CD4-positive, alpha-beta T cell treated with Interleukin-6 for 4 hours (primary cell): ENCODE results near the gene RER1.

ENCODE experiments used
- DNase-seq: peaks from one replicate; pipeline ENCODE4 v3.0.0-alpha.2; 2020; ENCODE audit warnings: mixed read lengths

Gene RER1

DNA sequence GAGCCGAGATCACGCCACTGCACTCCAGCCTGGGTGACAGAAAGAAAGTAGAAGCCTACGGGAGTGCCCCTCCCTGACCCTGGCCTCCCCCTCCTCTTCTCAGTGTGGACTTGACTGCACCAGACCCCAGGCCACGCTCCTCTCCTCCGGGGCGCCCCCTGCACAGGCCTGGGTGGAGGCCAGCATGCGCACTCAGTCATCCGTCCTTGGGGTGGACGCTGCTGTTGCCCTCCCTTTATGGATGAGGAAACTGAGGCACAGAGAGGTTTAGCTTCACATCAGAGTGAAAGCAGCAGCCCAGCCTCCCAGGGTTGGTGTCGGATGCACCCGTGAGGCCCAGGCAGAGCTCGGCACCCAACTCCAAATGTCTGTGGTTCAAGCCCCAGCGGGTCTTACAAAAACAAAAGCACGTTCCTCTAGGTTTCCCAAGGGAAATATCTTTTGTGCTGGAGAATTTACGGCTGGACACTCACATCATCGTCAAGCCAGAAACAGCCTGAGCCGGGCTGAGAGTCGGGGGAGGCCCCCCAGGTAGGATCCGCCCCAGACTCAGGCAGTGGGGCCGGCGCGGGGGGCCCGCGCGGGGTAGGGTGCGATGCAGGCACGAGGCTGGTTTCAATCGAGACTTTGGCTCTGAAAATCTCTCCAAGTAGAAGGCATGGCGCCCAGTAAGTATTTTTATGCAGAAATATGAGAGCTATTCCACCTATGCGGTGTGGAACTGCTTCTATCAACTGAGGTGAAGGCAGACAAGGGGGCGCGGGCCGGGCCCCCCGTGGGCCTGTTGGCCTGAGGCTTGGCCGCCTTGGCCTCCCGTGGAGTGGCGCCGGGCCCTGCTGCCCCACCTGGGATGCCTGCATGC, 36.9 kb upstream of the RER1 start:
- DNase-seq: no peak

- DNase-seq: no peak
Measured at GRCh38 chr1:2355373-2356261, 36.0 kb upstream of the RER1 start.

GRCh38 chr1:2356401-2356800, 35.2 kb upstream of the RER1 start:
- no peak for DNase-seq

DNA sequence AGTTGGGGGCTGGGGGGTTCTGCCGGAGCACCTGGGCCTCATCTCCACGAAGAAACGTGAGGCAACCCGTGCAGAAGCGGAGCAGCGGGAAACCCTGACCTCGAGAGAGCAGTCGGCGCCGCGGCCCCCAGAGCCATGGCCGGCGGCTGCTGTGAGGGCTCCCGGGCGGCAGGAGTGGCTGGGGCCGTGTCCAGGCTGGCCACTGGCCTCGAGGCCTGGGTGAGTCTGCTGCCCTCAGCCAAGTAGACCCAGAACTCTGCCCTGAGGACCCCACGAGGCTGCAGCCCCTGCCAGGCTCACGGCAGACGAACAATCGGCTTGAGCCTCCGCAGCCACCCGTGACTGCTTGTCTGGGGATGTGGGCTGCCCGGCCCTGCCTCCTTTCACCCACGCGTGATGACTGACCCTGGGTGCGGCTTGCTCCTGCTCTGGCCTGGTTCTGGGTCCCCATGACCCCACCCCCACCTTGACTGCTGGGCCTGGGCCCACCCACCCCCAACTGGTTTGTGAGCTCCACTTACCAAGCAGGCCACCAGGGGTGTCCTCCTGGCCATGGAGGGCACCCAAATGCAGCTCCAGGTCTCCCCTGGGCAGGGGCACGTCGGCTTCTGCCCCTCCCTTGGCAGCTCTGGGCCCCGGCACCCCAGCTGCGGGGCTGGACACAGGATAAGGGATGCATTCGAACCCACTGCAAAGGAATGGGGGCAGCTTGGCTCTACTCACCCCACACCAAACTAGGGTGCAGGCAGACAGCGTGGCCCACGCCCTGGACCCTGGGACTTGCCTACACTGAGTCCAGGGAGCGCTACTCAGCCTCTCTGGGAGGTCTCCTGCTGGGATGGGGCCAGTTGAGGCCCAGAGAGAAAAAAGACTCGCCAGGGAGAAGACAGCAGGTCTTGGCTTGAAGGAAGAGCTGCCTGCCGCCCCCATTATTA, 34.5 kb upstream of the RER1 start:
- no peak for DNase-seq

GRCh38 chr1:2358072-2358471, 33.6 kb upstream of the RER1 start:
- DNase-seq: no peak

DNA sequence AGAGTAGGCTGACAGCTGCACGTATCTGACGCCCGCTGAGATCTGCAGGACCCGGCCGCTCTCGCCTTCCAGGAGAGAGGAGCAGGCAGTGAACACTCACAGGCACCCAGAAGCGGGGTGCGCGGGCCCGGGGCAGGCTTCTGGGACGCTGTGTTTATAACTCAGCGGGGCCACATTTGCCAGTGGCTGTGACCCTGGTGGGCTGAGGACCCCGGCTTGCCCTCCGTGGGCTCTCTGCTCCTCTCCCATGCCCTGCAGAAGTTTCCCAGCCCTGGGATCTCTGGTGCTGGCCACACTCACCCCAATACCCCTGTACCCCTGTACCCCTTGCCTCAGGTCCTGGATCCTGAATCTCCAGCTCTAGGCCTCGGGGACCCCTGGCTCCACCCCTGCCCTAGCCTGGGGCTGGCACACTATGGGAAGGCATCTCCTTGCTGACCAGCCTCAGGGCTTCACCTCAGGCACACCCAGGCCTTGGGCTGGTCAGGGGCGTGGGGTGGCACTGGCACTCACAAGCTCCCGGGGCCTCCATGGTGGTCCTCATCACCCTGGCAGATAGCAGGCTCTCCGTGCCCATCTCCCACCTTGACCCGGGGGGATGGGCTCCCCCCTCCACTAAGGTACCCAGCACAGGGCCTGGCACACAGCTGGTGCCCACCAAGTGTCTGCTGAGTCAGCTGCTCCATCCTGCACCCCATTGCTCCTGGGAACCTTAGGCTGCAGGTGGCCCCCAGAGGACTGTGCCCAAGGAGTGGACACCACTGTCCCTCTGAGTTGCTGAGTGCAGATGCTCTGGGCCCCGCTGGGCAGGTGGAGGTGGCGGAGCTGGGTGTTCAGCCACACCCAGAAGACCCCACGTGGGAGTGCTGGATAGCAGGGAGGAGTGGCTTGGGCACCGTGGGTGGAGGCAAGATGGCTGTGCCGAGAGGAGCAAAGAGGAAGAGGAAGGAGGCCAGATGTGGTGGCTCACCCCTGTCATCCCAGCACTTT, 32.7 kb upstream of the RER1 start:
- no peak for DNase-seq

DNA sequence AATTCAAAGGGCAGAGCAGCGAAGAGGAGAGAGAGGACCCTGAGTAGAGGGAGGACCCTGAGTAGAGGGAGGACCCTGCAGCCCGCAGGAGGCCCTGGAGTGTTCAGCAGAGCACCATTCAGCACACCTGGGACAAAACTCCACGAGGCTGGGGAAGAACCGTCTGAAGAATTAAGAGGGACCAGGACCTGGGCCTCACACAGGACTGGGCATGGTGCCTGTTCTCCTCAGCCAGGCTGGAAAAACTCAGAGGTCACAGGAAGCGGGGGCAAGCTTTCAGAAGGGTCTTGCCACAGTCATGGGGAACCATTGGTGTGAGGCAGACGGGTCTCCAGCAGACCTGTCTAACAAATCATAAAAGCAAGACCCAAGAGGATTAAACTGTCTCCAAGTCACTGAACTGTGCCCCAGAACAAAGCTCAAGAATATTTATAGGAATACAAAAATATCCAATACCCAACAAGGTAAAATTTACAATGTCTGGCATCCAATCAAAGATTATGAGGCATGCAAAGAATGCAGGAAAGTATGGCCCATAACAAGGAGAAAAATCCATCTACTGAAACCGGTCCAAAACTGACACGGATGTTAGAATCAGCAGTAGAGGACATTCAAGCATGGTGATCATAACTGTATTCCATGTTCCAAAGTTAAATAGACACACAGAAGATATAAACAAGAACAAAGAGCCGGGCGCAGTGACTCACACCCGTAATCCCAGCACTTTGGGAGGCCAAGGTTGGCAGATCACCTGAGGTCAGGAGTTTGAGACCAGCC, 30.9 kb upstream of the RER1 start:
- no peak for DNase-seq

DNA sequence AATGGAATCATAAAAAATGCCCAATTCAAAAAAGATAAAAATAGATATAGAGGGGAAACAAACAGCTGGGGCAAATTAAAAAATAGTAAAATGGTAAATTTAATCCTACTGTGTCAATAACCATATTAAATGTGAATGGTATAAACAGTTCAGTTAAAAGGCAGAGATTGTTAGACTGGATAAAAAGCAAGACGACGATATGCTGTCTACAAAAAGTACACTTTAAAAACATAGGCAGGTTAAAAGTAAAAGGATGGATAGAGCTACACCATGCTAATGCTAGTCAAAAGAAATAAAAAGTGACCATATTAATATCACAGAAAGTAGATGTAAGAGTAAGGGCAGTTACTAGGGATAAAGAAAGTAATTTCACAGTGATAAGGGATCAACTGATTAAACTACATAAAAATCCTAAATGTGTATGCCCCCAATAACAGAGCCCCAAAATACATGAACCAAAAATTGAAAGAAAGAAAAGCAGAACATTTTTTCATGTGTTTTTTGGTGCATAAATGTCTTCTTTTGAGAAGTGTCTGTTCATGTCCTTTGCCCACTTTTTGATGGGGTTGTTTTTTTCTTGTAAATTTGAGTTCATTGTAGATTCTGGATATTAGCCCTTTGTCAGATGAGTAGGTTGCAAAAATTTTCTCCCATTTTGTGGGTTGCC, 27.7 kb upstream of the RER1 start:
- DNase-seq: no peak

- DNase-seq: no peak
Measured at GRCh38 chr1:2368053-2368744, 23.4 kb upstream of the RER1 start.

- no peak for DNase-seq
Measured at GRCh38 chr1:2372551-2373490, 18.8 kb upstream of the RER1 start.

DNA sequence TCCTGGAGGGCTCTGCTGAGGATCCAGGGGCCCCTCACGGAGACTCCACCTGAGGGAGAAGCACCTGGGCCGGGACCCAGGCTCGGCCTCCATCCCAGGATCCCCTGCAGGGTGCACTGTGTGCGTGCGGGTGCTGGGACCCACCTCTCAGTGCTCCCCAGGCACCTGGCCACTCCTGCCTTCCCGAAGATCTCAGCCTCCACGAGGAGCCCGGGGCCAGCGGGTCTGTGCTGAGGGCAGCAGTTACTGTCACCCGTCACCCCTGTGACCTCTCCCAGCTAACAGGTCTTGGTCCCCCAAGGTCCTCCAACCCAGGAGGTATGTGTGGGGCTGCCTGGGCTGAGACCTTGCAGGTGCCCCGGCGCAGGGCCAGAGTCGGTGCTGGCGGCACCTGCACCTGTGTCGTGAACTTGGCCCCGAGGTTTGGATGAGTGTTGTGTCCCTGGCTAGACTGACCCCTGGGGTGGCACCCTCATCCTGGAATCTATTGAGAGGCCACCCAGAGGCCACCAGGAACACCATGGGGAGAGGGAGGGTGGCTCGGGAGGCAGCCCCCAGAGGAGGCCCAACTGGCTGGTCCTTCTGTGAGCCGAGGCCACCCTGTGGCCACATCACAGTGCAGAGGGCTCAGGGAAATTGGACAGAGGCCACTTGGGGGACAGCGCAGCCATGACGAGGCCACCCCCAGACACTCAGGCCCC, 17.9 kb upstream of the RER1 start:
- no peak for DNase-seq

GRCh38 chr1:2374252-2375155, 17.1 kb upstream of the RER1 start:
- no peak for DNase-seq

GRCh38 chr1:2375246-2375922, 16.3 kb upstream of the RER1 start:
- no peak for DNase-seq

GRCh38 chr1:2375923-2376260, 15.7 kb upstream of the RER1 start:
- DNase-seq: no peak

DNA sequence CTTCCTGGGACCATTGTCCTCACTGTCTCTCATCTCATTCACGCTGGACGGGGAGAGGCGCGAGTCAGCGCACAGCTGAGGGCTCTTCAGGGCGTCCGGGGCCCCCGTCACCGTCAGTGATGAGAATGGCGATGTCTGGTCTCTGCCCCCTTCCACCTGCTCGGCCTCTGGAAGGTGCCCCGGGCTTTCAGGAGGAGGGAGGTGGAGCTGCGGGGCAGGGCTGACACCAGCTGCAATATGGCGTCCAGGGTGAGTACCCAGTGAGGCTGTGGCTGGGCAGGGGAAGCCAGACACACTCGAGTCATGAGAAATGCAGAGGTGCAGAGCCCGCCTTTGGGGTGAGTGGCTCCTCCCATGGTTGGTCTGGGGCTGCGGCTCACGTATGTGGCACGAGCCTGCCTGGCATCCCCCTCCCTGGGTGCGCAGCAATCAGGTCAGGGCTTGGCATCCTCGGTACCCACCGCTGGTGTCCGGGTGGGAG, 15.3 kb upstream of the RER1 start:
- DNase-seq: no peak
